B cell (primary cell): ENCODE results near the gene HEG1. TPM values are rescaled to one million over a fixed set of nuclear protein-coding genes. Genes with fewer than 3 reads are reported as not detected.

Source experiments
- ATAC-seq: fragments of 200-7000 bp; cut with Tn5 transposase; one replicate; pipeline ENCODE4 v1.10.0; 2021; ENCODE audit warnings: low read depth, mild to moderate bottlenecking, moderate number of reproducible peaks, moderate library complexity
- CTCF ChIA-PET: fragments of 350-600 bp; sonication (Branson Sonifier 250); formaldehyde crosslinking; loops from one replicate; lab custom pipeline; 2021; ENCODE audit warnings: antibody characterized with exemption, inconsistent platforms; lab: Charles Lee
- POLR2A ChIA-PET: fragments of 350-600 bp; sonication (Branson Sonifier 250); formaldehyde crosslinking; loops from one replicate; lab custom pipeline; 2021; ENCODE audit warnings: antibody characterized with exemption; lab: Charles Lee
- DNase-seq: peaks from one replicate; pipeline ENCODE4 v3.0.0; 2013
- H2AFZ ChIP-seq: 2 replicates; pipeline ENCODE4 v1.6.1; 2012; ENCODE audit warnings: mild to moderate bottlenecking, low read depth, low read length; ENCODE audit not compliant: insufficient read depth, poor library complexity, severe bottlenecking
- H3K27ac ChIP-seq, 2 donors: 1 replicate in 1 of 2; 2 replicates in 1 of 2; pipeline ENCODE4 v1.5.1; 2012 to 2013; ENCODE audit warnings: low read length in 2 of 2, mild to moderate bottlenecking in 2 of 2, moderate library complexity in 1 of 2
- H3K27me3 ChIP-seq, 4 experiments: fragments of 200-600 bp in 1 of 4; sonication (generic) in 1 of 4; replicated peaks in 1 of 4; 1 replicate in 2 of 4; 2 replicates in 2 of 4; pipeline versions ENCODE4 v1.6.1 to v1.7.0; 2013 to 2016; ENCODE audit warnings: low read length in 3 of 4, mild to moderate bottlenecking in 2 of 4, mixed read lengths in 1 of 4, moderate library complexity in 1 of 4; ENCODE audit not compliant: insufficient read depth in 4 of 4, control insufficient read depth in 3 of 4; ENCODE audit errors: control extremely low read depth in 1 of 4
- H3K36me3 ChIP-seq, 2 experiments: replicated peaks in 1 of 2; 1 replicate in 1 of 2; 2 replicates in 1 of 2; pipeline versions ENCODE4 v1.6.1 to v1.7.1; 2013; ENCODE audit warnings: low read length in 1 of 2; ENCODE audit not compliant: insufficient read depth in 2 of 2, control insufficient read depth in 1 of 2; ENCODE audit errors: control extremely low read depth in 1 of 2, extremely low read depth in 1 of 2
- H3K4me1 ChIP-seq, 2 donors: fragments of 200-600 bp in 1 of 2; sonication (generic) in 1 of 2; 1 replicate in 1 of 2; 2 replicates in 1 of 2; pipeline versions ENCODE4 v1.5.1 to v1.6.1; 2013 to 2017; ENCODE audit warnings: low read length in 2 of 2; ENCODE audit not compliant: control insufficient read depth in 2 of 2, insufficient read depth in 2 of 2
- H3K4me2 ChIP-seq: replicated peaks from 2 replicates; pipeline ENCODE3; 2012; ENCODE audit warnings: mild to moderate bottlenecking, low read depth, low read length; ENCODE audit not compliant: poor library complexity, severe bottlenecking
- H3K4me3 ChIP-seq, 5 experiments: fragments of 200-600 bp in 1 of 5; sonication (generic) in 1 of 5; 1 replicate in 3 of 5; 2 replicates in 2 of 5; pipeline versions ENCODE4 v1.5.1 to v1.7.0; 2011 to 2016; ENCODE audit warnings: low read length in 4 of 5, mild to moderate bottlenecking in 4 of 5, low read depth in 2 of 5, control low read depth in 1 of 5, moderate library complexity in 1 of 5; ENCODE audit not compliant: insufficient read depth in 1 of 5; ENCODE audit errors: control extremely low read depth in 1 of 5, extremely low read depth in 1 of 5
- H3K79me2 ChIP-seq: fragments of 200-600 bp; sonication (generic); one replicate; pipeline ENCODE4 v1.6.0; 2016; ENCODE audit warnings: low read length; ENCODE audit not compliant: control insufficient read depth, insufficient read depth
- H3K9ac ChIP-seq: fragments of 200-600 bp; sonication (generic); 2 replicates; pipeline ENCODE4 v1.6.1; 2017; ENCODE audit warnings: mild to moderate bottlenecking, low read length, moderate library complexity
- H3K9me3 ChIP-seq, 3 donors: one replicate each; pipeline versions ENCODE4 v1.6.1 to v1.7.1; 2013; ENCODE audit warnings: low read length in 2 of 3; ENCODE audit not compliant: control insufficient read depth in 2 of 3, insufficient read depth in 1 of 3; ENCODE audit errors: control extremely low read depth in 1 of 3
- H4K20me1 ChIP-seq: 2 replicates; pipeline ENCODE4 v1.6.0; 2012; ENCODE audit warnings: mild to moderate bottlenecking, low read length; ENCODE audit not compliant: insufficient read depth, control insufficient read depth, poor library complexity, severe bottlenecking
- H3K27ac Mint-ChIP-seq: one replicate; pipeline ENCODE4 v1.8.0; 2021; ENCODE audit warnings: mixed read lengths
- H3K27me3 Mint-ChIP-seq: one replicate; pipeline ENCODE4 v1.8.0; 2021; ENCODE audit warnings: mixed read lengths
- H3K4me1 Mint-ChIP-seq: one replicate; pipeline ENCODE4 v1.8.0; 2021; ENCODE audit warnings: mixed read lengths
- H3K4me3 Mint-ChIP-seq: one replicate; pipeline ENCODE4 v1.8.0; 2021; ENCODE audit warnings: mixed read lengths
- H3K9me3 Mint-ChIP-seq: one replicate; pipeline ENCODE4 v1.8.0; 2022; ENCODE audit warnings: mixed read lengths; ENCODE audit not compliant: insufficient read depth
- EZH2 ChIP-seq: IDR thresholded peaks from 2 replicates; pipeline ENCODE4 v1.6.1; 2012; ENCODE audit warnings: borderline replicate concordance, low read depth, mild to moderate bottlenecking, moderate library complexity, low read length; ENCODE audit not compliant: insufficient read depth, poor library complexity, severe bottlenecking
- WGBS: methylation state at CpG from one replicate; pipeline ENCODE4 v1.1.5; 2013; ENCODE audit warnings: missing lambda C conversion rate; ENCODE audit not compliant: insufficient coverage; 5-methylcytosine and 5-hydroxymethylcytosine counted together
- intact Hi-C: fragments of 100-400 bp; cut with micrococcal nuclease; formaldehyde crosslinking; loops from one replicate; pipeline ENCODE4 v1.10.0; 2022
- polyA plus RNA-seq: library from polyadenylated mRNA; depleted of rRNA; stranded (reverse); fragments of >200 nt; gene quantifications from 2 replicates; pipeline ENCODE4 v1.2.3, GENCODE V29; 2012
- total RNA-seq, 2 donors: library from RNA; stranded (reverse); fragments of 120-200 nt in 1 of 2; gene quantifications; 1 replicate in 1 of 2; 2 replicates in 1 of 2; pipeline versions ENCODE4 v1.2.3 to v1.2.4, GENCODE V29; 2013 to 2022
- TF ChIP-seq, protein P1 (sequence below): fragments of 200-600 bp; IDR thresholded peaks from one replicate; pipeline ENCODE4 v1.8.0; 2022; ENCODE audit warnings: antibody characterized with exemption, mild to moderate bottlenecking

The HEG1 gene
- total and polyA plus RNA-seq, 2 donors (not counting 1 experiment from before 2014, with no cell fraction given) = 5.1 to 9.2 TPM

DNA sequence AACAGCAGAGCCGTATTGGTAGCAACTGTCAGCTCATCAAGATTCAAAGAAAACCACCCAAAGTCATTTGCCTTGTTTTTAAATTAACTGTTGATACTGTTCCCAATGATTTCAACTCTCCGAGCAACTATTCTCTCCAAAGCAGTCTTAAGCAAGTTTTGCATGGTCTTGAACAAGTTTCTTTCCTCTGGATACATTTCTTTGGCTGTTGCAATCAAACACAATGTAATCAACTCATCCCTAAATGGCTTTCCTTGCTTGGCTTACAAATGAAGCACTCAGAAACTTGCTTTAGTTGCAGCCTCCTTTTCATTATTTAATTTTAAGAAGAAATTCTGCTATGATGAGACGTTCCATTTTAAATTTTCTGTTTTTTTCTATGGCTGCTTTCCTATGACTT is 105.8 kb downstream of the HEG1 start:
- Mint-ChIP-seq H3K27me3 (peaks cover 5% of the 10 kb centered on the region), H3K4me3 (no peak overlapping the region), H3K27ac (no peak overlapping the region), H3K9me3 (no peaks in the 10 kb centered on the region), H3K4me1 (no peaks in the 10 kb centered on the region)
- POLR2A ChIA-PET = no interaction called here
- H3K4me2 ChIP-seq = no peak overlapping the region
- TF ChIP-seq, protein P1, sequence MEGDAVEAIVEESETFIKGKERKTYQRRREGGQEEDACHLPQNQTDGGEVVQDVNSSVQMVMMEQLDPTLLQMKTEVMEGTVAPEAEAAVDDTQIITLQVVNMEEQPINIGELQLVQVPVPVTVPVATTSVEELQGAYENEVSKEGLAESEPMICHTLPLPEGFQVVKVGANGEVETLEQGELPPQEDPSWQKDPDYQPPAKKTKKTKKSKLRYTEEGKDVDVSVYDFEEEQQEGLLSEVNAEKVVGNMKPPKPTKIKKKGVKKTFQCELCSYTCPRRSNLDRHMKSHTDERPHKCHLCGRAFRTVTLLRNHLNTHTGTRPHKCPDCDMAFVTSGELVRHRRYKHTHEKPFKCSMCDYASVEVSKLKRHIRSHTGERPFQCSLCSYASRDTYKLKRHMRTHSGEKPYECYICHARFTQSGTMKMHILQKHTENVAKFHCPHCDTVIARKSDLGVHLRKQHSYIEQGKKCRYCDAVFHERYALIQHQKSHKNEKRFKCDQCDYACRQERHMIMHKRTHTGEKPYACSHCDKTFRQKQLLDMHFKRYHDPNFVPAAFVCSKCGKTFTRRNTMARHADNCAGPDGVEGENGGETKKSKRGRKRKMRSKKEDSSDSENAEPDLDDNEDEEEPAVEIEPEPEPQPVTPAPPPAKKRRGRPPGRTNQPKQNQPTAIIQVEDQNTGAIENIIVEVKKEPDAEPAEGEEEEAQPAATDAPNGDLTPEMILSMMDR = no peak
- TF ChIP-seq EZH2 = no peak
- no peak overlapping the region for H3K4me3 ChIP-seq
- H2AFZ ChIP-seq = no peak overlapping the region
- H3K36me3 ChIP-seq = no peaks in the 10 kb centered on the region
- no peak overlapping the region for H3K27ac ChIP-seq
- H3K27me3 ChIP-seq = peaks cover 0 to 3% (median 0%) of the 10 kb centered on the region in 4 experiments
- H3K79me2 ChIP-seq = no peaks in the 10 kb centered on the region
- CTCF ChIA-PET = no interaction called here
- H3K9ac ChIP-seq = no peak overlapping the region
- intact Hi-C loops = no loop called here
- no peaks in the 10 kb centered on the region for H4K20me1 ChIP-seq
- ATAC-seq (no peak), DNase-seq (no peak)
- no peaks in the 10 kb centered on the region for H3K9me3 ChIP-seq
- WGBS = 94% methylated on average over 2 of the region's 3 CpGs
- no peaks in the 10 kb centered on the region for H3K4me1 ChIP-seq

DNA sequence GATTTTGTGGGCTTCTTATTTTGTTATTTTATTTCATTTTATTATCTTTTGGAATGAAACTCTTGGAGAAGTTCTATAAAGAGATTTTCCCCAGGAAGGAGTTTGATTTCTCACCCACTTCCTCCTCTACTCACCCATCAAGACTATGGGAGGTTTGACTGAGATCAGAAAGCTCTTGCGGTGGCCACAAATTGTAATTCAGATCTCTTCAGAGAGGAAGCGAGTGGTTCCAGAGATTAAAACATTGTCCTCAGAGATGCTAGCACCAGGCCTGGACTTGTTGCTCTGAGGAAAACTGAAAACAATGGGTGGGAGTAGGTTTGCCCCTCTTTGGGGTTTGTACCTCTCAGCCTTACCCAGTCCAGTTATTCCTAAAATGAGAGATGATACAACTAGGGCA is 113.2 kb downstream of the HEG1 start:
- no CpG with 5 or more reads among the region's 2 CpGs for WGBS
- Histone ChIP-seq H3K27me3 (no peaks in the 10 kb centered on the region), H3K27ac (no peak overlapping the region), H2AFZ (no peak overlapping the region), H3K4me1 (peaks cover 0 to 6% of the 10 kb centered on the region in 2 donors), H3K9ac (no peak overlapping the region), H3K79me2 (no peaks in the 10 kb centered on the region), H3K36me3 (no peaks in the 10 kb centered on the region), H3K9me3 (no peaks in the 10 kb centered on the region), H4K20me1 (no peaks in the 10 kb centered on the region), H3K4me3 (no peak overlapping the region), H3K4me2 (no peak overlapping the region)
- DNase-seq = no peak
- Mint-ChIP-seq H3K4me3 (no peak overlapping the region), H3K4me1 (peaks cover 3% of the 10 kb centered on the region), H3K9me3 (no peaks in the 10 kb centered on the region), H3K27ac (no peak overlapping the region), H3K27me3 (peaks cover 23% of the 10 kb centered on the region)
- ChIA-PET POLR2A (no interaction called here), CTCF (interaction anchor here (1.0 kb wide), 1 partner anchor 182 kb away, joined by 3 read pairs; no protein-coding TSS in a partner anchor)
- intact Hi-C loops = no loop called here
- no peak for TF ChIP-seq EZH2
- TF ChIP-seq, protein P1 = no peak
- ATAC-seq = no peak
